Karpas-422 (cell line): ENCODE results near the gene HDAC4. TPM values are rescaled to one million over a fixed set of nuclear protein-coding genes. Genes with fewer than 3 reads are reported as not detected.

Source experiments
- DNase-seq: peaks from one replicate; pipeline ENCODE4 v3.0.0-alpha.2; 2015
- H2AFZ ChIP-seq: fragments of 200-600 bp; sonication (generic); 2 replicates; pipeline ENCODE4 v1.6.1; 2014; ENCODE audit warnings: antibody characterized with exemption, low read length, mixed read lengths
- H3K27ac ChIP-seq: fragments of 200-600 bp; sonication (generic); 2 replicates; pipeline ENCODE4 v1.5.1; 2014; ENCODE audit warnings: mild to moderate bottlenecking, low read length, moderate library complexity
- H3K27me3 ChIP-seq: fragments of 200-600 bp; sonication (generic); 2 replicates; pipeline ENCODE4 v1.6.1; 2014; ENCODE audit warnings: low read length, mixed read lengths
- H3K36me3 ChIP-seq: fragments of 200-600 bp; sonication (generic); 2 replicates; pipeline ENCODE4 v1.6.1; 2014; ENCODE audit warnings: low read length, mixed read lengths; ENCODE audit not compliant: insufficient read depth
- H3K4me1 ChIP-seq: fragments of 200-600 bp; sonication (generic); 2 replicates; pipeline ENCODE4 v1.6.1; 2014; ENCODE audit warnings: mild to moderate bottlenecking, low read length, mixed read lengths
- H3K4me2 ChIP-seq: fragments of 200-600 bp; sonication (generic); 2 replicates; pipeline ENCODE4 v1.6.1; 2014; ENCODE audit warnings: low read length, low read depth, mild to moderate bottlenecking; ENCODE audit not compliant: poor library complexity, severe bottlenecking
- H3K4me3 ChIP-seq: fragments of 200-600 bp; sonication (generic); 2 replicates; pipeline ENCODE4 v1.5.1; 2014; ENCODE audit warnings: mild to moderate bottlenecking, antibody characterized with exemption, low read length, mixed read lengths
- H3K79me2 ChIP-seq: fragments of 200-600 bp; sonication (generic); 2 replicates; pipeline ENCODE4 v1.6.1; 2014; ENCODE audit warnings: mild to moderate bottlenecking, low read length, mixed read lengths
- H3K9ac ChIP-seq: fragments of 200-600 bp; sonication (generic); 2 replicates; pipeline ENCODE4 v1.6.0; 2014; ENCODE audit warnings: low read length
- H3K9me2 ChIP-seq: fragments of 200-600 bp; sonication (generic), shearing (Covaris generic); replicated peaks from 2 replicates; pipeline ENCODE4 v1.6.0; 2014; ENCODE audit warnings: mild to moderate bottlenecking, low read length, moderate library complexity; ENCODE audit not compliant: insufficient read depth
- H3K9me3 ChIP-seq: fragments of 300-700, 200-600 bp; sonication (generic); 2 replicates; pipeline ENCODE4 v1.6.1; 2014; ENCODE audit warnings: low read length, mixed read lengths
- H4K20me1 ChIP-seq: fragments of 200-600 bp; sonication (generic); 2 replicates; pipeline ENCODE4 v1.6.1; 2014; ENCODE audit warnings: mild to moderate bottlenecking, antibody characterized with exemption, low read length, low read depth; ENCODE audit not compliant: insufficient read depth
- total RNA-seq: library from RNA; depleted of rRNA; stranded (reverse); fragments of >200 nt; shearing (Covaris generic); gene quantifications from 2 replicates; pipeline ENCODE4 v1.2.3, GENCODE V29; 2014; ENCODE audit warnings: low replicate concordance

HDAC4 gene
- total RNA-seq, 1 experiment from 2014 or later = 8.5 TPM

DNA sequence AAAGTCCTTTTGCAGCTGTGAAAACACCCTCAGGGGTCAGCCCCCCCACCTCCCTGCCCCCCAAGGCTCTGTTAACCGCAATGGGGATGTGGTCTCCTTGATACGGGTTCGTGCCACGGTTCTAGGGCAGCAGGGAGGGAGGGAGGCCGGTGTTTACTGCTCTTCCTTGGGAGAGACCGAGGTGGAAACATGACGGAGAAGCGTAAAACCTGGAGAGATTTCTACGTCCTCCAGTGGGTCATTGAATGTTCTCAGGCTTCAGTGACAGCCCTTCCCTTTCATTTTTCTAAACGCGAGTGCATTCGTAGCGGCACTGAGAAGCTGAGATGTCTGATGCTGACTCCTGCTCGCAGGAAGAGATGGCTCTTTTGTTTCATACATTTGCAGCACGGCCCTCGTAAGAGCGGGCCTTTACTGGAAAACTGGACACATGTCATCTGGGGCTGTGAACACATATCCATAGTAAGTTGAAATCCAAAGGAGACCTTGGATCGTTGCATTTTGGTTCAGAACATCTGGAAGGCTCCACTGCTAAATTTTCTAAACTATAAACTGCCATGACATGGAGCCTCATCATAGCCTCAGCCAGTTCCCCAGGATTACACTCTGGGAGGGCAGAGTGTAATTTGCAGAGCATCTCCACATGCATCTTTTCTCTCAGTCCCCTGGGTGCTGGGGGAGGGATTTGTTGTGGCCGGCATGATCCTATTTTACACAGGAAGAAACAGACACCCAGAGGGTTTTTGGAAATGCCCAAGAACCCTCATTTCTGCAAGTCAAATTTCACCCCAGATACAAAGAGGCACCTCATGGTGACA lies 40.6 kb upstream of the HDAC4 start:
- Histone ChIP-seq H3K4me3 (no peak overlapping the region), H2AFZ (no peak overlapping the region)
- no peak for DNase-seq

DNA sequence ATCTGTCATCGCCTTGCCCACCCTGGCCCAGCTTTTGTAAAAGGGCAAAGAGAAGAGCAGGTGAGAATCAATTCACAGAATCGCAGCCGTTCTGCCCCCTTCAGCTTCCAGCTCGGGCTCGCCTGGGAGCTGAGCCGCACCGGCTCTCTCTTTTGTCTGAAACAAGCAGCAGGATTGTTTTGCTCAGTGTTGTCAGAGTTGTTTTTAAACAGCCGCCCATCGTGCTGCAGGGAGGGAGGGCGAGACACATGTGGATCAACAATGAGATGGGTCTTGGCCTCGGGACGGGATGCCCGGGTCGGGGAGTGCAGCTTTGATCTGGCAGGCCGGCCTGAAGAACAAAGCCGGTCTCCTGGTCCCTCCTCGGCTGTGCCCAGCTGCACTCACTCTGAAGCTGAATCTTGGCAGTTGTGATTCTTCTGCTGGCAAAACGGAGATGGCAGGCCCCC lies 39.7 kb upstream of the HDAC4 start:
- H2AFZ ChIP-seq = no peak overlapping the region
- no peak overlapping the region for H3K4me2 ChIP-seq

More for the DNA sequence above, 40.6 kb upstream of the HDAC4 start:
- Histone ChIP-seq H3K79me2 (no peaks in the 10 kb centered on the region), H3K27me3 (no peaks in the 10 kb centered on the region), H3K9me3 (no peaks in the 10 kb centered on the region), H3K9me2 (no peaks in the 10 kb centered on the region), H3K9ac (no peak overlapping the region), H3K36me3 (no peaks in the 10 kb centered on the region), H3K4me1 (no peaks in the 10 kb centered on the region), H3K27ac (no peak overlapping the region), H4K20me1 (no peaks in the 10 kb centered on the region), H3K4me2 (no peak overlapping the region)

DNA sequence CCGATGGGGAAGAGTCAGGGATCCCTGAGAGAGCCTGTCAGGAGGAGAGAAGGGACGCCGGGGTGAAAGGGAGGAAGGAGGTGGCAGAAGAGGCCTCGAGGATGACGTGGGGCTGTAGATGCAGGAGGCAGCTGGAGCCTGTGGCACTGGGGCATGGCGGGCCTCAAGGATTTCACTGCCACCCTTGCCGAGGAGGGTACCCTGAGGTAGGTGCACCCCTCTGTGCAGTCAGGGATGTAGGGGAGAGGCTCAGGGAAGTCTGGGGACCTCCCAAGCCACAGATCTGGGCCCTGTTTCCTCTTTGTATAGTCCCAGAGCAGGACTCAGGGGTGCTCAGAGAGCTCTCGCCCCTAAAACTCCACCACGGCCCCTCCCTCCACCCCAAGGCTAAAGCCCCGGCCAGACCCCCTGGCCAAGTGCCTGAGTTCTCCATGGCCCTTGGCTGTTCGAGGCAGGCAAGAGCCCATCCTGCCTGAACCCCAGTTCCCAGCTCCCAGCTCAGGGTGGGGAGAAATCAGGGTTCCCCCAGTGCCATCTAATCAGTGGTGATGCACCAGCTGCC lies 39.0 kb upstream of the HDAC4 start:
- Histone ChIP-seq H3K9me2 (no peaks in the 10 kb centered on the region), H2AFZ (no peak overlapping the region), H4K20me1 (no peaks in the 10 kb centered on the region), H3K27me3 (no peaks in the 10 kb centered on the region), H3K4me3 (no peak overlapping the region), H3K27ac (no peak overlapping the region), H3K79me2 (no peaks in the 10 kb centered on the region), H3K4me2 (no peak overlapping the region), H3K4me1 (no peaks in the 10 kb centered on the region), H3K9ac (no peak overlapping the region), H3K9me3 (no peaks in the 10 kb centered on the region), H3K36me3 (no peaks in the 10 kb centered on the region)
- DNase-seq = no peak

More for the DNA sequence above, 39.7 kb upstream of the HDAC4 start:
- no peaks in the 10 kb centered on the region for H3K79me2 ChIP-seq
- no peaks in the 10 kb centered on the region for H3K9me2 ChIP-seq
- no peak overlapping the region for H3K27ac ChIP-seq
- no peaks in the 10 kb centered on the region for H3K9me3 ChIP-seq
- H3K27me3 ChIP-seq = no peaks in the 10 kb centered on the region
- no peak overlapping the region for H3K9ac ChIP-seq
- no peaks in the 10 kb centered on the region for H3K36me3 ChIP-seq
- H3K4me3 ChIP-seq = no peak overlapping the region
- DNase-seq = no peak
- no peaks in the 10 kb centered on the region for H3K4me1 ChIP-seq
- H4K20me1 ChIP-seq = no peaks in the 10 kb centered on the region

DNA sequence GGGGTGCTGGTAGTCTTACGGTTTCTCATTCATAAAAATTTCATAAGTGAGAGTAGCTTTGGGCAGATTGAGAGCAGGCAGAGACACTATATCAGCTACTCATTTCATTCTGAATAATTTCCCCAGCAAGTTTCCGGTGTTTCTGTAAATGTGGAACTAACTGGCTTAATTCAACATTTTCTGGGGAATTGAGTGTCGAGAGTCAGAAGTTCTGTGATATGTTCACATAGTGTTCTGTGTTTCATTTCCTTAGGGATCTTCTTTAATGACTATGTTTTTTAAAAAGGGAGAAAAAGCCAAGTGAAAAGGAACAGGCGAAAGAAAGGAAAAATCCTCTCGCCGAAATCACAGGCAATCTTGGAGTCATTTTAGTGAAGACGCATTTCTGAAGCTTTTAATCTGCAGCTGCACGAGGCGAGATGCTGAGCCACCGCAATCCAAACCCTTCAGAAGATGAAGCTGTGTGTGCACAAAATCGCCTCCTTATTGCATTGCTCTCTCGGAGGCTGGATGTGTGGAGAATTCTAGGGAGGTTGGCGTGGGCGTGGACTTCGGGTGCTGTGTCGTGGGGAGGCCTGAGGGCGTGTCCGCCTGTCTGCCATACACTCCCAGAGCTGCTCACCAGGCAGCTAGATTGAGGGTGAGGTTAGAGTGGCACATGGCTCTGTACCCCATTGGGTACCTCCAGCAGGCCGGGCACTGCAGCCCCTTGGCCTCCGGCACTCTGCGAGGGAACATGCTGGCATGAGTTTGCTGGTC lies 38.4 kb upstream of the HDAC4 start:
- no peaks in the 10 kb centered on the region for H3K79me2 ChIP-seq
- no peak overlapping the region for H3K9ac ChIP-seq
- no peak overlapping the region for H3K27ac ChIP-seq
- H3K9me2 ChIP-seq = no peaks in the 10 kb centered on the region
- H3K4me2 ChIP-seq = no peak overlapping the region
- H3K4me3 ChIP-seq = no peak overlapping the region
- no peaks in the 10 kb centered on the region for H3K9me3 ChIP-seq
- no peaks in the 10 kb centered on the region for H3K27me3 ChIP-seq
- no peaks in the 10 kb centered on the region for H3K4me1 ChIP-seq
- no peaks in the 10 kb centered on the region for H4K20me1 ChIP-seq
- no peaks in the 10 kb centered on the region for H3K36me3 ChIP-seq
- DNase-seq = no peak
- no peak overlapping the region for H2AFZ ChIP-seq

DNA sequence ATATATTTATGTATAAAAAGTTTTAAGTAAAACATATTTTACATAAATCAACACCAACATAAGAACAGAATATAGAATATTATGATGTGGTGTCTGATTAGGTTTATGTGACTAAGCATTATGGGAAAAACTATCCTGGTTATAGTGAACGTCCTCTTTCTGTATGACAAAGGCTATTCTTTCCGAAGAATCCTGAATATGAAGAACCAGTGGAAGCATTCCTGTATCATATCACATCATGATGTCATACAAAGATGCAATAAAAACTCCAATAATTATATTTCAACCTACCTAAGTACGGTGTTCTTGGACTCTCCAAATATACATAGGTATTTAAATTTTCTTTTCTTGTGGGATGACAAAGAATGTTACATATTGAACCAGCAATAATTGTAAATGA lies 37.5 kb upstream of the HDAC4 start:
- Histone ChIP-seq H2AFZ (no peak overlapping the region), H3K9me3 (no peaks in the 10 kb centered on the region), H3K36me3 (no peaks in the 10 kb centered on the region), H3K4me3 (no peak overlapping the region), H3K4me1 (no peaks in the 10 kb centered on the region), H3K27ac (no peak overlapping the region), H3K9ac (no peak overlapping the region), H3K27me3 (no peaks in the 10 kb centered on the region), H3K4me2 (no peak overlapping the region), H4K20me1 (no peaks in the 10 kb centered on the region), H3K79me2 (no peaks in the 10 kb centered on the region), H3K9me2 (no peaks in the 10 kb centered on the region)
- DNase-seq = no peak

DNA sequence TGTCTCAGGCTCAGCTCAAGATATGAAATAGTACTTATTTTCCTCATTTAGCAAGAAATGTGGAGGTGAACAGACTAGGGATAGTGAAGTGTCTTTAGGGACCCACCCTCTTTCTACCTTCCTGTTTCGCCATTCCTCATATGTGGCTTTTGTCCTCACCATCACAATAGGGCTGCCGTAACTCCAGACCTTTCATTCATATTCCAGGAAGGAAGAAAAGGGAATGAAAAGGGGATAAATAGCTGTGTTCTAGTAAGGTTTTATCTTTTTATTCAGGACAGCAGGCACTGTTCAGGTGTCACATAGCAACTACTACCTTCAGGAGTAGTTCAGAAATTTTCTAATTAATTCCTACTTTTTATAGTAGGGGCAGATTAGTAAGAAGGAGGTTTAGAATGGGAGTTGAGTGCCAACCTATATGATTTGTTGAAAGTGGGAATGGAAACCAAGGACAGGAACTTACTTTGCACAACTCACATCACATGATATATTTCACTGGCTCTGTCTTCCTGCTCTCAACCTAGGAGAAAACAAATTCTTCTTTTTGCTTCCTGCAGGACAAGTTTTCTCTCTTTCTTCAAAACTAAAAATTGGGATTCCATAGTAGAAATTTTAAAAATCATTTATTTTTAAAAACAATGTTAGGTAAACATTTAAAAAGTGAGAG lies 36.0 kb upstream of the HDAC4 start:
- no peaks in the 10 kb centered on the region for H3K9me2 ChIP-seq

DNA sequence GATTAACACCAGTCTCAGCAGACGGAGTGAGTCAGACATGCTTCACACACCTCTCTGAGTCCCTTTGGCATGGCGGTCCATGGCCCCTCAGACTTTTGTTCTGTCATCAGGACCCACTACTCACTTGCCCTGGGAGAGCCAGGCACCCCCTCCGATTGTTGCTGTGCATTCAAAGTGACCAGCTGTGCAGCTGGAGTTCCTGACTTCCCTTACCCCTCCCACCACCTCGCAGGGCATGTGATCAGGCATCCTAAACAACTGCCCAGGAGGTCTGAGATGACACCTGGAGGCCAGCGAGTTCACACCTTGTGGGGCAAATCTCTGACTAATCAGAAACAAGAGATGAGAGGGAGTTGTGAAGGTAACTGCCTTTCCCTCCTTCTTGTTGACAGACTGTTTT lies 35.3 kb upstream of the HDAC4 start:
- no peak overlapping the region for H3K4me3 ChIP-seq
- no peaks in the 10 kb centered on the region for H3K9me2 ChIP-seq
- no peaks in the 10 kb centered on the region for H3K9me3 ChIP-seq
- H3K9ac ChIP-seq = no peak overlapping the region
- no peak for DNase-seq
- no peaks in the 10 kb centered on the region for H3K27me3 ChIP-seq
- H3K4me2 ChIP-seq = no peak overlapping the region
- no peaks in the 10 kb centered on the region for H3K79me2 ChIP-seq
- H3K36me3 ChIP-seq = no peaks in the 10 kb centered on the region
- H2AFZ ChIP-seq = no peak overlapping the region
- no peak overlapping the region for H3K27ac ChIP-seq
- H4K20me1 ChIP-seq = no peaks in the 10 kb centered on the region
- H3K4me1 ChIP-seq = no peaks in the 10 kb centered on the region

More for the DNA sequence above, 36.0 kb upstream of the HDAC4 start:
- H3K27me3 ChIP-seq = no peaks in the 10 kb centered on the region
- no peak for DNase-seq
- no peak overlapping the region for H3K4me2 ChIP-seq
- H3K9ac ChIP-seq = no peak overlapping the region
- no peaks in the 10 kb centered on the region for H3K4me1 ChIP-seq
- no peak overlapping the region for H3K27ac ChIP-seq
- H3K36me3 ChIP-seq = no peaks in the 10 kb centered on the region
- H3K4me3 ChIP-seq = no peak overlapping the region
- no peaks in the 10 kb centered on the region for H3K9me3 ChIP-seq
- no peaks in the 10 kb centered on the region for H3K79me2 ChIP-seq
- H2AFZ ChIP-seq = no peak overlapping the region
- no peaks in the 10 kb centered on the region for H4K20me1 ChIP-seq
